GM18502 (cell line): ENCODE data around the gene ADH1C.
"Not testable (repeated sequence)": the region's sequence is repeated elsewhere in the genome, so short reads cannot be mapped to it uniquely, and the experiment has no call there.

ENCODE experiments used
- ATAC-seq: cut with Tn5 transposase; IDR thresholded peaks from one replicate; pipeline ENCODE4 v1.9.1; 2021; ENCODE audit warnings: mild to moderate bottlenecking; ENCODE audit not compliant: unreplicated experiment, poor library complexity

ADH1C gene

GRCh38 chr4:99352602-99353537, at the start of gene ADH1C:
Gene ADH1C (minus strand): TSS chr4:99352746. CDS start chr4:99352675, 71 bp downstream.
- no peak for ATAC-seq

GRCh38 chr4:99400831-99401230, 48.3 kb upstream of the ADH1C start:
- no peak for ATAC-seq

GRCh38 chr4:99399017-99399416, 46.5 kb upstream of the ADH1C start:
- no peak for ATAC-seq

GRCh38 chr4:99395595-99396364, 43.2 kb upstream of the ADH1C start:
- no peak for ATAC-seq

- no peak for ATAC-seq
Observed at GRCh38 chr4:99394896-99395295, 42.4 kb upstream of the ADH1C start.

- no peak for ATAC-seq
Observed at GRCh38 chr4:99390055-99390454, 37.5 kb upstream of the ADH1C start.

GRCh38 chr4:99389606-99390005, 37.1 kb upstream of the ADH1C start:
- ATAC-seq: no peak

GRCh38 chr4:99383833-99384392, 31.4 kb upstream of the ADH1C start:
- no peak for ATAC-seq

- ATAC-seq: no peak
Observed at GRCh38 chr4:99383399-99383798, 30.9 kb upstream of the ADH1C start.

GRCh38 chr4:99382745-99383360, 30.3 kb upstream of the ADH1C start:
- ATAC-seq: no peak

- ATAC-seq: no peak
Observed at GRCh38 chr4:99381588-99382175, 29.1 kb upstream of the ADH1C start.

GRCh38 chr4:99379571-99379970, 27.0 kb upstream of the ADH1C start:
- no peak for ATAC-seq

GRCh38 chr4:99378876-99379275, 26.3 kb upstream of the ADH1C start:
- ATAC-seq: no peak

GRCh38 chr4:99377341-99377740, 24.8 kb upstream of the ADH1C start:
- not testable (repeated sequence) for ATAC-seq

- not testable (repeated sequence) for ATAC-seq
Observed at GRCh38 chr4:99372464-99372863, 19.9 kb upstream of the ADH1C start.

- not testable (repeated sequence) for ATAC-seq
Observed at GRCh38 chr4:99367817-99368216, 15.3 kb upstream of the ADH1C start.

GRCh38 chr4:99366491-99366890, 13.9 kb upstream of the ADH1C start:
- no peak for ATAC-seq

- ATAC-seq: no peak
Observed at GRCh38 chr4:99362768-99363167, 10.2 kb upstream of the ADH1C start.

- ATAC-seq: no peak
Observed at GRCh38 chr4:99361899-99362275, 9.3 kb upstream of the ADH1C start.

- no peak for ATAC-seq
Observed at GRCh38 chr4:99361268-99361898, 8.8 kb upstream of the ADH1C start.
